Activated T-helper 1 cell treated with anti-CD3 and anti-CD28 coated beads, Interleukin-12 subunit alpha, Interleukin-12 subunit beta, Interleukin-2, Interleukin-4 antibody, amounts not matched to agents 30 ng/mL and 10 ng/mL and 1 ng/mL, durations not matched to agents 14 hours and 24 hours and 36 hours (primary cell): Measurements from ENCODE around the gene GRAMD2B. TPM values are rescaled to one million over a fixed set of nuclear protein-coding genes. Genes with fewer than 3 reads are reported as not detected.

Experiments used
- total RNA-seq: library from RNA; stranded (reverse); gene quantifications from 2 replicates; pipeline ENCODE4 v1.2.3, GENCODE V29; 2022

Gene GRAMD2B
- total RNA-seq, 1 donor from 2014 or later = 8.3 TPM

Other genes with a start within 250 kb of the GRAMD2B start
- 0.70 and 0.76 TPM in 2 replicates for gene ALDH7A1, start 171.8 kb downstream of the GRAMD2B start, total RNA-seq
- 46.6 and 52.9 TPM in 2 replicates for gene PHAX, start 177.5 kb downstream of the GRAMD2B start, total RNA-seq